Ureter (tissue), 1 donor: Measurements from ENCODE around the gene MRPL45. TPM values are rescaled to one million over a fixed set of nuclear protein-coding genes. Genes with fewer than 3 reads are reported as not detected.
A peak's percentile ranks its signal among the peaks of the same experiment; 100 is the strongest.
"Not testable (repeated sequence)": the region's sequence is repeated elsewhere in the genome, so short reads cannot be mapped to it uniquely, and the experiment has no call there.

Experiments used
- DNase-seq: peaks from one replicate; pipeline ENCODE4 v3.0.0-alpha.2; 2020; ENCODE audit warnings: low spot score
- total RNA-seq: library from RNA; stranded (reverse); gene quantifications from one replicate; pipeline ENCODE4 v1.2.4, GENCODE V29; 2023
- donor health status: DM: yes; HTN: yes; CAD: no.

Gene MRPL45
- 31.1 TPM for total RNA-seq

GRCh38 chr17:38296834-38297517 lies at the start of gene MRPL45:
Gene MRPL45 (plus strand): TSS chr17:38297168. CDS start chr17:38297184, 16 bp downstream.
- DNase-seq = peak; percentile 98

GRCh38 chr17:38253191-38253590 lies 43.8 kb upstream of the MRPL45 start:
- DNase-seq = not testable (repeated sequence)

- not testable (repeated sequence) for DNase-seq
Observed at GRCh38 chr17:38254357-38254756, 42.6 kb upstream of the MRPL45 start.

- DNase-seq = peak; percentile 92
Observed at GRCh38 chr17:38257013-38257621, 39.9 kb upstream of the MRPL45 start.

- DNase-seq = not testable (repeated sequence)
Observed at GRCh38 chr17:38265974-38266506, 30.9 kb upstream of the MRPL45 start.

GRCh38 chr17:38266571-38266970 lies 30.4 kb upstream of the MRPL45 start:
- DNase-seq = not testable (repeated sequence)

GRCh38 chr17:38268138-38268537 lies 28.8 kb upstream of the MRPL45 start:
- DNase-seq = not testable (repeated sequence)

GRCh38 chr17:38269045-38269444 lies 27.9 kb upstream of the MRPL45 start:
- not testable (repeated sequence) for DNase-seq

- not testable (repeated sequence) for DNase-seq
Observed at GRCh38 chr17:38269552-38269951, 27.4 kb upstream of the MRPL45 start.

GRCh38 chr17:38285994-38286393 lies 11.0 kb upstream of the MRPL45 start:
- DNase-seq = not testable (repeated sequence)

GRCh38 chr17:38286501-38287091 lies 10.4 kb upstream of the MRPL45 start:
- DNase-seq = peak; percentile 77

GRCh38 chr17:38288217-38288827 lies 8.6 kb upstream of the MRPL45 start:
- not testable (repeated sequence) for DNase-seq

- not testable (repeated sequence) for DNase-seq
Observed at GRCh38 chr17:38289760-38290159, 7.2 kb upstream of the MRPL45 start.

GRCh38 chr17:38295602-38296365 lies 1.2 kb upstream of the MRPL45 start:
- DNase-seq = not testable (repeated sequence)

- no peak for DNase-seq
Observed at GRCh38 chr17:38315497-38315896, 18.5 kb downstream of the MRPL45 start.

- no peak for DNase-seq
Observed at GRCh38 chr17:38317081-38317480, 20.1 kb downstream of the MRPL45 start.

- peak; percentile 59 for DNase-seq
Observed at GRCh38 chr17:38320482-38320881, 23.5 kb downstream of the MRPL45 start.

GRCh38 chr17:38322156-38322779 lies 25.3 kb downstream of the MRPL45 start:
- no peak for DNase-seq

- DNase-seq = no peak
Observed at GRCh38 chr17:38322897-38323296, 25.9 kb downstream of the MRPL45 start.

- DNase-seq = no peak
Observed at GRCh38 chr17:38324141-38324697, 27.3 kb downstream of the MRPL45 start.

- no peak for DNase-seq
Observed at GRCh38 chr17:38324772-38325171, 27.8 kb downstream of the MRPL45 start.
